ENCODE results near the gene WDSUB1.

WDSUB1 gene

GRCh38 chr2:159194241-159194640 is 92.3 kb downstream of the WDSUB1 start:
- no peak overlapping the region for H3K4me3 ChIP-seq (replicated peaks; ENCODE audit: insufficient read depth, low read length)
- H3K27ac ChIP-seq (replicated peaks), result no peak overlapping the region
- no peak for DNase-seq (ENCODE audit: low read depth in 1 of 2, low spot score in 1 of 2)
- no peak for TF ChIP-seq REST (IDR thresholded peaks at IDR 0.05; ENCODE audit: insufficient replicate concordance, low read depth)
- no peak for TF ChIP-seq POLR2AphosphoS5 (IDR thresholded peaks at IDR 0.05; ENCODE audit: low read depth)
- TF ChIP-seq SPI1 (IDR thresholded peaks at IDR 0.05; ENCODE audit: borderline replicate concordance, low read depth), result no peak
- no peak for TF ChIP-seq GABPA (IDR thresholded peaks at IDR 0.05; ENCODE audit: low read depth)
- no peak for TF ChIP-seq CTCF (IDR thresholded peaks at IDR 0.05; ENCODE audit: insufficient read depth, low read length)
- no peaks in the 10 kb centered on the region for H3K27me3 ChIP-seq (ENCODE audit: insufficient read depth, poor library complexity, severe bottlenecking)

GRCh38 chr2:159193791-159194190 is 92.7 kb downstream of the WDSUB1 start:
- Histone ChIP-seq H3K27me3 (ENCODE audit: insufficient read depth, poor library complexity, severe bottlenecking) (no peaks in the 10 kb centered on the region), H3K4me3 (replicated peaks; ENCODE audit: insufficient read depth, low read length) (no peak overlapping the region), H3K27ac (replicated peaks) (no peak overlapping the region)
- DNase-seq (ENCODE audit: low read depth in 1 of 2, low spot score in 1 of 2), result peak in 1 of 2 experiments; percentile 4
- TF ChIP-seq REST (IDR thresholded peaks at IDR 0.05; ENCODE audit: insufficient replicate concordance, low read depth) (no peak), SPI1 (IDR thresholded peaks at IDR 0.05; ENCODE audit: borderline replicate concordance, low read depth) (no peak)

GRCh38 chr2:159192371-159192918 is 94.1 kb downstream of the WDSUB1 start:
- DNase-seq (ENCODE audit: low read depth in 1 of 2, low spot score in 1 of 2), result no peak
- Histone ChIP-seq H3K27me3 (ENCODE audit: insufficient read depth, poor library complexity, severe bottlenecking) (no peaks in the 10 kb centered on the region), H3K4me3 (replicated peaks; ENCODE audit: insufficient read depth, low read length) (no peak overlapping the region), H3K27ac (replicated peaks) (no peak overlapping the region)
- TF ChIP-seq GABPA (IDR thresholded peaks at IDR 0.05; ENCODE audit: low read depth) (no peak), POLR2AphosphoS5 (IDR thresholded peaks at IDR 0.05; ENCODE audit: low read depth) (no peak), REST (IDR thresholded peaks at IDR 0.05; ENCODE audit: insufficient replicate concordance, low read depth) (no peak), SPI1 (IDR thresholded peaks at IDR 0.05; ENCODE audit: borderline replicate concordance, low read depth) (no peak), CTCF (IDR thresholded peaks at IDR 0.05; ENCODE audit: insufficient read depth, low read length) (no peak)
